Thyroid gland (tissue), 4 donors: Measurements from ENCODE around the gene LRRC73.

Source experiments
- CTCF ChIP-seq, 6 experiments: fragments of 200-600 bp in 3 of 6; fragments of 450-650 bp in 3 of 6; sonication (generic) in 3 of 6; IDR thresholded peaks; one replicate each; pipeline ENCODE4 v1.5.1; 2016 to 2019; ENCODE audit warnings: antibody characterized with exemption in 6 of 6, mild to moderate bottlenecking in 2 of 6, inconsistent platforms in 1 of 6, moderate library complexity in 1 of 6
- POLR2A ChIP-seq, 2 donors: fragments of 450-650 bp; IDR thresholded peaks; one replicate each; pipeline ENCODE4 v1.6.1; 2017; ENCODE audit warnings: antibody characterized with exemption in 2 of 2, mild to moderate bottlenecking in 2 of 2, moderate library complexity in 1 of 2

GRCh38 chr6:43511824-43512415 lies 1.8 kb upstream of the LRRC73 start:
- TF ChIP-seq CTCF (IDR thresholded peaks at IDR 0.05) (no peak), POLR2A (IDR thresholded peaks at IDR 0.05) (no peak)
